BE2C (cell line): ENCODE data around the gene TMPRSS11A.

Experiments used
- DNase-seq: peaks from one replicate; pipeline ENCODE4 v3.0.0-alpha.2; 2020
- H3K27me3 ChIP-seq: fragments of 250-450 bp; sonication (Bioruptor Pico); 2 replicates; pipeline ENCODE4 v1.5.1; 2020; ENCODE audit warnings: mild to moderate bottlenecking
- H3K36me3 ChIP-seq: fragments of 250-450 bp; sonication (Bioruptor Pico); 2 replicates; pipeline ENCODE4 v1.5.1; 2020; ENCODE audit warnings: mild to moderate bottlenecking
- H3K4me1 ChIP-seq: fragments of 250-450 bp; sonication (Bioruptor Pico); 2 replicates; pipeline ENCODE4 v1.5.1; 2020
- H3K4me3 ChIP-seq: 2 replicates; pipeline ENCODE4 v1.5.1; 2011; ENCODE audit warnings: low read depth, low read length
- H3K9me3 ChIP-seq: fragments of 250-450 bp; sonication (Bioruptor Pico); 2 replicates; pipeline ENCODE4 v1.5.1; 2020
- TF ChIP-seq, protein P1 (sequence below): IDR thresholded peaks from 2 replicates; pipeline ENCODE4 v1.5.1; 2012; ENCODE audit warnings: mild to moderate bottlenecking, low read depth, low read length

Gene TMPRSS11A

DNA sequence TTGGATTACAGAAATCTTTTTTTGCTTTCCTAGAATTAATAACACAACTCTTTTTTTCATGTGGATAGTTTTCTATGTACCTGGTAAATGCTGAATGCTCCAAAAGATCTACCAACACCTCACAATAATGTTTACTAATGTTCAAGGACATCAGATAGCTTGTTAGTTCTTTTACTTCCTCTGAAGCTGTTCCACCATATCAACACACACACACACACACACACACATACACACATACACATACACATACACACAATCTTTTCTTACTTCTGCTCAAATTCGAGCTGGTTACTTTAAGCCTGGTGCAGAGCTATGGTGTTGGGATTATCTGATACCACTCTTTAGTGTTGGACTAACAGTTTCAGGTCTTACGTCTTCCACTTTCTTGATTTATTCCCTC, 51.2 kb downstream of the TMPRSS11A start:
- no peak for DNase-seq
- Histone ChIP-seq H3K4me3 (no peak overlapping the region), H3K4me1 (no peaks in the 10 kb centered on the region), H3K9me3 (no peaks in the 10 kb centered on the region), H3K27me3 (no peaks in the 10 kb centered on the region), H3K36me3 (no peaks in the 10 kb centered on the region)
- TF ChIP-seq, protein P1, sequence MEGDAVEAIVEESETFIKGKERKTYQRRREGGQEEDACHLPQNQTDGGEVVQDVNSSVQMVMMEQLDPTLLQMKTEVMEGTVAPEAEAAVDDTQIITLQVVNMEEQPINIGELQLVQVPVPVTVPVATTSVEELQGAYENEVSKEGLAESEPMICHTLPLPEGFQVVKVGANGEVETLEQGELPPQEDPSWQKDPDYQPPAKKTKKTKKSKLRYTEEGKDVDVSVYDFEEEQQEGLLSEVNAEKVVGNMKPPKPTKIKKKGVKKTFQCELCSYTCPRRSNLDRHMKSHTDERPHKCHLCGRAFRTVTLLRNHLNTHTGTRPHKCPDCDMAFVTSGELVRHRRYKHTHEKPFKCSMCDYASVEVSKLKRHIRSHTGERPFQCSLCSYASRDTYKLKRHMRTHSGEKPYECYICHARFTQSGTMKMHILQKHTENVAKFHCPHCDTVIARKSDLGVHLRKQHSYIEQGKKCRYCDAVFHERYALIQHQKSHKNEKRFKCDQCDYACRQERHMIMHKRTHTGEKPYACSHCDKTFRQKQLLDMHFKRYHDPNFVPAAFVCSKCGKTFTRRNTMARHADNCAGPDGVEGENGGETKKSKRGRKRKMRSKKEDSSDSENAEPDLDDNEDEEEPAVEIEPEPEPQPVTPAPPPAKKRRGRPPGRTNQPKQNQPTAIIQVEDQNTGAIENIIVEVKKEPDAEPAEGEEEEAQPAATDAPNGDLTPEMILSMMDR, result no peak

DNA sequence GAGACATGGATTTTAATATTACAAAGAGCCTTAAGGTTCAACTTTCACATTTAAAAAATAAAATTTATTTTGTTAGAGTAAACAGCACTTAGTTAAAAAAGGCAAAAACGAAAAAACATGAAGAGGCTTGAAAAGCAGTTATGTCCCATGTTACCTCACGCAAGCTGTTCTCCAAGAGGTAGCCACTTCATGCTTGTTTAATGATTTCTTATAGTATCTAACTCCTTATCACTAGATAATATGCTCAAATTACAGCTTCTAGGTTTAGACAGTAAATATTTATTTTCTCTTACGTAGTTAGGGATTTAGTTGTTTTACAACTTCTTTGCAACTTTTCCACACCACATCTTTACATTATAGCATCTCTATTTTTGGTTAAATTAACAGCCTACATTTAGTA, 51.7 kb downstream of the TMPRSS11A start:
- TF ChIP-seq, protein P1, result no peak
- no peak for DNase-seq
- no peaks in the 10 kb centered on the region for H3K9me3 ChIP-seq
- no peaks in the 10 kb centered on the region for H3K4me1 ChIP-seq
- no peak overlapping the region for H3K4me3 ChIP-seq
- no peaks in the 10 kb centered on the region for H3K36me3 ChIP-seq
- H3K27me3 ChIP-seq, result no peaks in the 10 kb centered on the region

DNA sequence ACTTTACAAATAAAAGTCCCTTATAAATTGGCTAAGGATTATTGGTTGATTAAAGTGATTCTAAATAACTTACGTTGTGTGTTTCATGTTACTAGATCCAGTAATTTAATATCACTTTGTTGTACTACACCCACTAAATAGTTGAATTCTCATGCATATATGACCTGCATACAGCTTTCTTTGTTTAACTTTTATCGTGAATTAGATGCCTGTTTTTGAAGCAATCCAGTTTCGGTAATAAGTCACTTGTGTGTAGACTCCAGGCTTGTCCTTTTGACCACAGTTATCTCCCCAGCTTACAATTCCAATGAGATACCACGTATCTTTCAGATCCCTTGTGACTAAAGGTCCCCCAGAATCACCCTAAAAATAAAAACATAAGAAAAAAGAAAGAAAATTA, 52.2 kb downstream of the TMPRSS11A start:
- H3K9me3 ChIP-seq, result no peaks in the 10 kb centered on the region
- H3K4me1 ChIP-seq, result no peaks in the 10 kb centered on the region
- H3K4me3 ChIP-seq, result no peak overlapping the region
- H3K27me3 ChIP-seq, result no peaks in the 10 kb centered on the region
- no peak for DNase-seq
- TF ChIP-seq, protein P1, result no peak
- H3K36me3 ChIP-seq, result no peaks in the 10 kb centered on the region

DNA sequence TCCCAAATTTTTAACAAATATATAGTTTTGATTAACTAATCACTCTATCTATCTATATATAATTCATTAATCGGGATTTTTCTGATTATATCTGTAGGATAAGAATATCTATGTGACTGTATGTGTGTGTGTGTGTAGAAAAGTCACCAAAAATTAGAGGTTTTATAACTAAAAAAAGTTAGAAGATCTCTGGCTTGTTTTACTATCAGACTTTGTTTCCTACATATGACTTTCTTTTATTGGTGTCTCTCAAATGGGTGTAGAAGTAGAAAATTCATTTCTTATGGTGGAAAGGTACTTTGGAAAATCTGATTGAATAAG, 52.7 kb downstream of the TMPRSS11A start:
- H3K4me1 ChIP-seq, result no peaks in the 10 kb centered on the region
- H3K27me3 ChIP-seq, result no peaks in the 10 kb centered on the region
- TF ChIP-seq, protein P1, result no peak
- no peaks in the 10 kb centered on the region for H3K36me3 ChIP-seq
- no peak for DNase-seq
- no peak overlapping the region for H3K4me3 ChIP-seq
- no peaks in the 10 kb centered on the region for H3K9me3 ChIP-seq

DNA sequence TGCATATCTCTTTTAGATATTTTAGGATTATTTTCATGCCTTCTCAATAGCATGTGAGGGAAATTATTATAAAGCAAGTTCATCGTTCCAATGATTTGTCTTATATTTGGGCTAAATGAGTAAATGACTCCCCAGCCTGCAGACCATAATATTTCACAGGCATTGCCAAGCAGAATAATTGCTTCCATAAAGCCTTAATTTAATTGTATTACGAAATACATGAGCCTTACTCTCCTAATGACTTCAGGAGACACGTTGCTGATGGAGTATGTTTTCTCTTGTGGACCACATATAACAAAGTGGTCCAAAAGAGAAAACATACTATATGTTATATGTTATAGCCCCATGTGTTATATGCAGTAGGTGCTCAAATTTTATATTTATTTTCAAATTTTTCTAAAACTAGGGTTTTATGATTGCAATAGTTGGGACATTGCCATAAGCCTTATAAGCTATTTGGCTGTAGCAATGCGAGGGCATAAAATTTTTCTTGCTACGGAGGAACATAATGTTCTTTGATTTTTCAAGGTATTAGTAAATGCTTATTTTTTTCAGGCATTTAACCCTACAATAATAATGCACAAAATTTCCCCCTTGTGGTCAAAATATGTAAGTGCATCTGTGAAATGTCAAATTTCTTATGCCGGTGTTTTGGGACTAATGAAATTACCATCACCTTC, 53.2 kb downstream of the TMPRSS11A start:
- Histone ChIP-seq H3K36me3 (no peaks in the 10 kb centered on the region), H3K27me3 (no peaks in the 10 kb centered on the region), H3K4me3 (no peak overlapping the region), H3K9me3 (no peaks in the 10 kb centered on the region), H3K4me1 (no peaks in the 10 kb centered on the region)
- TF ChIP-seq, protein P1, result peak; percentile 57
- no peak for DNase-seq

DNA sequence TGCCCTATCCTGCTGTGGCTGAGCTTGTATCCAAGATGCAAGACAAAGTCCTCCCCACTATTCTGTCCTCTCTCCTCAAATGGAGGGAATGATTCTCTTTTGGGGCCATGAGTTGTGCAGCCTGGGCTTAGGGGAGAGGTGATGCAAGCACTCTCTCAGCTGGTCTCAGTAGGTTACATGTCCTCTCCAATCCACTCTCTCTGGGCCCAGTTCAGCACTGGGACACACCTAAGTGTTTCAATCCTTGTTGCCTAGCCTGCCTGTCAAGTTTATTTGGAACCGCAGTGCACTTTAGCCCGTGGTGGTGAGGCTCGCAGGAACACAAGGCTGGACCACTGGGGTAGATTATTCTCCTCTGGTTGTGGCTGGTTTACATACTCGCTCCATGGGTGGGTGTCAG, 55.6 kb downstream of the TMPRSS11A start:
- Histone ChIP-seq H3K9me3 (no peaks in the 10 kb centered on the region), H3K4me3 (no peak overlapping the region), H3K27me3 (no peaks in the 10 kb centered on the region), H3K36me3 (no peaks in the 10 kb centered on the region), H3K4me1 (no peaks in the 10 kb centered on the region)
- TF ChIP-seq, protein P1, result no peak
- no peak for DNase-seq
